HG03521 (cell line): ENCODE data around the gene ADGB.
"Not testable (repeated sequence)": the region's sequence is repeated elsewhere in the genome, so short reads cannot be mapped to it uniquely, and the experiment has no call there.

Experiments used
- ATAC-seq: cut with Tn5 transposase; IDR thresholded peaks from one replicate; pipeline ENCODE4 v1.9.1; 2021; ENCODE audit warnings: mild to moderate bottlenecking, moderate library complexity; ENCODE audit not compliant: unreplicated experiment

Gene ADGB

GRCh38 chr6:146598772-146599405 lies at the start of gene ADGB:
TSS of gene ADGB (plus strand) at chr6:146598972. CDS start at chr6:146599041, 69 bp downstream.
- ATAC-seq, result peak; percentile 47

- ATAC-seq, result no peak
Measured at GRCh38 chr6:146550911-146551310, 47.9 kb upstream of the ADGB start.

DNA sequence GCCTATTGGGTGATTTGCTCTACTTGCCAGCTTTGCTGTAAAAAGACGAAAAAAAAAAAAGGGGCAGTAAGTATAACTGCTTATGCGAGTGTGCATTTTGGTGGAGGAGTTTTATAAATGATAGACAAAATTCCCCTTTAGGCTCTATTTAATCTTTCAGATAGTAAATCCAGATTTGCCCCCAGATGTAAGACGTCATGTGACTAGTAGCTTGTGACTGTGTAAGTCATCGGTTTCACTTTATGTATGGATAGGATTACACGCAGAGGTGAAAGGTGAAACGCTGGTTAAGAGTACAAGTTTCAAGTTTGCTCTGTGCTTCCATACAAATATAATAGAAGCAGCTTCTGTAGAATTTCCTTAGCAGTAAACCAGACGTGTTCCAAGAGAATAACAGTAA lies 47.2 kb upstream of the ADGB start:
- no peak for ATAC-seq

DNA sequence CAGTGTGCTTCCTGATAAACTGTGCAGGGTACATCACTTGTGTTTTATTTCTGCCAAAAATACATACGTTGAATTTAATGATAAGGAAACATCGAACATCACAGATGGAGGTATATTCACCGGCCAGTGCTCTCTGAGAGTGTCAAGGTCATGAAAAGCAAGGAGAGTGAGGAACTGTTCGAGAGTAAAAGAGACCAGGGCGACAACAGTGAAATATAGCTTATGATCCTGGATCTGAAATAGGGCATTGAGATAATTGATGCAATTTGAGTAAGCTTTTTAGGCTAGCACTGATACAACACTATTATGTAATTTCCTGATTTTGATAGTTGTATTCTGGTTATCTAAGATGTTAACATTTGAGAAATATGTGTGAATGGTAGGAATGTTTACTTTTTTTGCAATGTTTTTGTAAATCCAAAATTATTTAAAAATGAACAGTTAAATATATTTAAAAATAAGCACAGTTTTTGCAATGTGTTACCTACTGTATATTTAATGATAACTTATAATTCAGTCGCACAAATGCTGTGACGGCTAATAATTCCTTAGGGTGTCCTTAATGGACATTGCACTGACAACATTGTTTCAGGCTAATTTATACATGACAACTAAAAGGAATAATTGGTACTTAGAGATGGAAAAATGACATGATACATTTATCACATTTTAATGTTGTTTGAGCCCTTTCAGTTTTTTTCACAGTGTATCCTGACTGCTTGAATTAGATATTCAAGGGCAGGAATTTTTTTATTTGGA lies 45.2 kb upstream of the ADGB start:
- no peak for ATAC-seq

DNA sequence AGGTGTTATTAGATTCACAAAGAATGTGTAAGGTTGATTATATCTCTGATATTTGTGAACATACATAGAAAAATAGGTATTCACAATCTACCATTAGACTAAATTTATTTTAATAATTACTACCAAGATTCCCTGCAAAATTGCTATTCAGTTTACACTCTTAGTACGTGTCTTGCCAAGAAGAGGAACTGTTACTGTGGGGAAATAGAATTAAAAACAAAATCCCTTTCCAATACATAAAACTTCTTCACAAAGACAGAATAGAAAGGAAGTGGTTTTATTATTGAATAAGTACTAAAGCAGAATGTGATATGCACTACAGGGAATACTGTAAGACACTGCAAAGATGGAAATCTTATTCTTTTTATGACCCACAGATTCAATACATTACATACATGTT lies 38.2 kb upstream of the ADGB start:
- ATAC-seq, result no peak

DNA sequence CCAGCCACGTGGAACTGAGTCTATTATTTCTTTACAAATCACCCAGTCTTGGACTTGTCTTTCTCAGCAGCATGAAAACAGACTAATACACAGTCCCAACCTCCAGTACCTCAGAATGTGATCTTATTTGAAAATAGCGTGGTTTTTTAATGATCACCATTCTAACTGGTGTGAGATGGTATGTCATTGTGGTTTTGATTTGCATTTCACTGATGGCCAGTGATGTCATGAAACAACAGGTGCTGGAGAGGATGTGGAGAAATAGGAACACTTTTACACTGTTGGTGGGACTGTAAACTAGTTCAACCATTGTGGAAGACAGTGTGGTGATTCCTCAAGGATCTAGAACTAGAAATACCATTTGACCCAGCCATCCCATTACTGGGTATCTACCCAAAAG lies 32.1 kb upstream of the ADGB start:
- not testable (repeated sequence) for ATAC-seq

DNA sequence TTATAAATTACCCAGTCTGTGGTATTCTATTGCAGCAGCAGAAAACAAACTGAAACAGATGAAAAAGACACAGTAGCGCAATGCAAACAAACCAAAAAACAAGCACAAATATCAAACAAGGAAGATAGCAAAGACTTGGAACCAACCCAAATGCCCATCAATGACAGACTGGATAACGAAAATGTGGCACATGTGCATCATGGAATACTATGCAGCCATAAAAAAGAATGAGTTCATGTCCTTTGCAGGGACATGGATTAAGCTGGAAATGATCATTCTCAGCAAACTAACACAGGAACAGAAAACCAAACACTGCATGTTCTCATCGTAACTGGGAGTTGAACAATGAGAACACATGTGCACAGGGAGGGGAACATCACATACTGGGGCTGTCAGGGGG lies 30.2 kb upstream of the ADGB start:
- not testable (repeated sequence) for ATAC-seq

- no peak for ATAC-seq
Measured at GRCh38 chr6:146574211-146574610, 24.6 kb upstream of the ADGB start.

GRCh38 chr6:146578054-146578453 lies 20.7 kb upstream of the ADGB start:
- no peak for ATAC-seq

DNA sequence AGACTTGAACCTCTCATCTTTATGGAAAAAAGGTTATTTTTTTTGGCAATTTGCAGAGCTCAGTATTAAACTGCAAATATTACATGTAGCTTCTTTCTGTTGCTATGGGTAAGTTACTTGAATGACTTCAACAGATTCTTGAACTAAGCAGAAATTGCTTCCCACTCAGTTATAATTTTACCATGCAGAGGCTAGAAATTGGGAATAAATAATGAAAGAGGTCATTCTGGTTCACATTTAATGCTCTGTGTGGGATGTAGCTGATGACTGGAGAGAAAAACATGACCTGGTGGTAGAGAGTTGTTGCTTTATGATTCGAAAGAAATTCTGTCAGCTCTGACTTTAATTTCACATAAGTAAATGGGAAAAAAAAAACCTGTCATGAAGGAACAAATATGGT lies 16.8 kb upstream of the ADGB start:
- ATAC-seq, result no peak

- ATAC-seq, result no peak
Measured at GRCh38 chr6:146582857-146583256, 15.9 kb upstream of the ADGB start.

GRCh38 chr6:146583966-146584365 lies 14.8 kb upstream of the ADGB start:
- ATAC-seq, result no peak

- no peak for ATAC-seq
Measured at GRCh38 chr6:146587459-146587858, 11.3 kb upstream of the ADGB start.

GRCh38 chr6:146590492-146590891 lies 8.3 kb upstream of the ADGB start:
- no peak for ATAC-seq

GRCh38 chr6:146592451-146592850 lies 6.3 kb upstream of the ADGB start:
- ATAC-seq, result no peak

DNA sequence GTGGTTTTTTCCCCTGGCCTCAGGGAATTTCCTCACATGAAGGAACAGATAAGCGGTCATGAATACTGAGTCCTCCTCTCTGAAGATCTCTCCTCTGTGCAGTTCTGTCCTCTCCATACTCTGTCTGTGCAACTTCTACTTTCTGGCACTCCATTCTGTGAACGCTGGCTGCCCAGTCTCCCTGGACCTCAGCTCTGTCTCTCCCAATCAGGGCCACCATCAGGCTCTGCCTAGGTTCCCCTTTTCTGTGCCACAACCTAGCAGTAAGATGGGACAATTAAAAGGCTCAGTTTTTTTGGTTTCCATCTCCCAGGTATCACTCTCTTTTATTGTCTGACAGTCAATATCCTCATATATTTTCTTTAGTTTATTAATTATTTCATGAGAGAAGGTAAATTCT lies 4.8 kb upstream of the ADGB start:
- ATAC-seq, result no peak

- no peak for ATAC-seq
Measured at GRCh38 chr6:146594495-146594894, 4.3 kb upstream of the ADGB start.

DNA sequence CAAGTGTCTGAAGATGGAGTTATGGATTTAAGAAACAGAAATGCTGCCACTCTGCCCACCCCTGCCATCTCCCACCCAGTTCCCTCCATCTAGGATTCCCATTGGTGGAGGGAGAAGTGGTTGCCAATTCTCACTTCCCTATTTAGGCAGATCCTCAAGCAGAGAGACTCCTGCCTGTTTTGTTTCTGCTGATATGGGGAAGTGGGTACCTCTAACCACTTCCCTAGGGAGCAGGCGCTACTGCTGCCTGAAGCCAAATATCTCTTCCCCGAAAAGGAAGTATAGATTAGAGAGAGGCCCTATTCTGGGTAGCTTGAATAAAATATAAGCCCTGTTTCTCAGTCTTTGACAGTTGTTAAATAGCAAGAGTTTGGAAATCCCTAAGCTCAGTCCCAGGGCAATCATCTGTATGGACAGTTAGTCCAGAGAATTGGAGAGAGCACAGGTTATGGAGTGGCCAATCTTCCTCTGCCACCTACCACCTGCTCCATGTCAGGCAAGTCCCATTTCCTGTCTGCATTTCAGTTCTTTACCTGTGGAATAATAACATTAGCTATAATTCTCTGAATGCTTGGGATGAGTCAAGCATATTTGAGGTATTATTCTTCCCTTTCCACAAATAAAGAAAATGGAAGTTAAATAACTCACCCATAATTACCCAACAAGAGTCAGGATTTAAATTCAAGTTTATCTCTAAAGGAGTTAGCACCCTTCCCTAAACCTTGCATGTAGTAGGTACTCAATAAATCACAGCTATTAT lies 2.6 kb upstream of the ADGB start:
- ATAC-seq, result no peak

DNA sequence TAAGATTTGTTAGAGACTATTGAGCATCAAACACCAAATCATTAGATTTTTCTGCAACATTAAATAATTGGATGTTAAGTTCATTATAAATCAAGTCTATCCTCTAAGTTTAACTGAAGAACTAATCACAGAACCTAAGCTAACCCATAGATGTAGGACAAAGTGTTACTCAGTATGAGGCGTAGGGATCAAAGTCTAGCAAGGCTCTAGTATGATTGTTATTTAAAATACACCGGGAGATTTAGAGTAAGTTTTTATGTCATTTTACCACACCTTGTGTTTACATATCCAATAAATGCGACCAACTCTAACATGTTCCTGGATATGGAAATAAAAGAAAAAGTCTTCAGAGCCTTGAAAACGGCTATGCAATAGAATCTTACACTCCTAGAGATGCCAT lies 2.6 kb downstream of the ADGB start:
- no peak for ATAC-seq

DNA sequence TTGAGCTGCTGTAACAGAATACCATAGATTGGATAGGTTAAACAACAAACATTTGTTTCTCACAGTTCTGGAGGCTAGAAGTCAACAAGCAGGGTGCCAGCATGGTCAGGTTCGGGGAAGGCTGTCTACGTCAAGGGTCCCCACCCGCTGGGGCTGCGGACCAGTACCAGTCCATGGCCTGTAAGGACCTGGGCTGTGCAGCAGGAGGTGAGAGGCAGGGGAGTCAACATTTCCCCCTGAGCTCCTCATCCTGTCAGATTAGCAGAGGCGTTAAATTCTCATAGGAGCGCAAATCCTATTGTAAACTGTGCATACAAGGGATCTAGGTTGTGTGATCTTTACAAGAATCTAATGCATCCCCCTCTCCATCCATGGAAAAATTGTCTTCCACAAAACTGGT lies 3.8 kb downstream of the ADGB start:
- no peak for ATAC-seq

GRCh38 chr6:146613947-146614346 lies 15.2 kb downstream of the ADGB start:
- no peak for ATAC-seq

- ATAC-seq, result no peak
Measured at GRCh38 chr6:146620655-146621054, 21.9 kb downstream of the ADGB start.
